ENCODE results near the gene MLXIPL. TPM values are rescaled to one million over a fixed set of nuclear protein-coding genes. Genes with fewer than 3 reads are reported as not detected.

The MLXIPL gene, protein sequence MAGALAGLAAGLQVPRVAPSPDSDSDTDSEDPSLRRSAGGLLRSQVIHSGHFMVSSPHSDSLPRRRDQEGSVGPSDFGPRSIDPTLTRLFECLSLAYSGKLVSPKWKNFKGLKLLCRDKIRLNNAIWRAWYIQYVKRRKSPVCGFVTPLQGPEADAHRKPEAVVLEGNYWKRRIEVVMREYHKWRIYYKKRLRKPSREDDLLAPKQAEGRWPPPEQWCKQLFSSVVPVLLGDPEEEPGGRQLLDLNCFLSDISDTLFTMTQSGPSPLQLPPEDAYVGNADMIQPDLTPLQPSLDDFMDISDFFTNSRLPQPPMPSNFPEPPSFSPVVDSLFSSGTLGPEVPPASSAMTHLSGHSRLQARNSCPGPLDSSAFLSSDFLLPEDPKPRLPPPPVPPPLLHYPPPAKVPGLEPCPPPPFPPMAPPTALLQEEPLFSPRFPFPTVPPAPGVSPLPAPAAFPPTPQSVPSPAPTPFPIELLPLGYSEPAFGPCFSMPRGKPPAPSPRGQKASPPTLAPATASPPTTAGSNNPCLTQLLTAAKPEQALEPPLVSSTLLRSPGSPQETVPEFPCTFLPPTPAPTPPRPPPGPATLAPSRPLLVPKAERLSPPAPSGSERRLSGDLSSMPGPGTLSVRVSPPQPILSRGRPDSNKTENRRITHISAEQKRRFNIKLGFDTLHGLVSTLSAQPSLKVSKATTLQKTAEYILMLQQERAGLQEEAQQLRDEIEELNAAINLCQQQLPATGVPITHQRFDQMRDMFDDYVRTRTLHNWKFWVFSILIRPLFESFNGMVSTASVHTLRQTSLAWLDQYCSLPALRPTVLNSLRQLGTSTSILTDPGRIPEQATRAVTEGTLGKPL
- total RNA-seq (not detected in 2 replicates), polyA plus RNA-seq (not detected in 2 replicates), polyA minus RNA-seq (not detected in 2 replicates), Bru-seq, nascent RNA (not detected), BruChase-seq, experiment 1, labeled RNA remaining after a 6-hour chase (not detected), BruChase-seq, experiment 2, labeled RNA remaining after a 2-hour chase (not detected)
- polyA plus RNA-seq (2011; cell fraction: cytosol; rRNA removed): not detected in 2 replicates
- not detected in 2 replicates for polyA plus RNA-seq (2011; cell fraction: nucleus; rRNA removed)
- polyA plus RNA-seq (2012): not detected in 2 replicates
- polyA minus RNA-seq (2011; cell fraction: cytosol; rRNA and poly(A)+ RNA removed): 7.5 TPM
- not detected in 2 replicates for polyA minus RNA-seq (2011; cell fraction: nucleus; rRNA and poly(A)+ RNA removed)
- long read RNA-seq: 0 reads

DNA sequence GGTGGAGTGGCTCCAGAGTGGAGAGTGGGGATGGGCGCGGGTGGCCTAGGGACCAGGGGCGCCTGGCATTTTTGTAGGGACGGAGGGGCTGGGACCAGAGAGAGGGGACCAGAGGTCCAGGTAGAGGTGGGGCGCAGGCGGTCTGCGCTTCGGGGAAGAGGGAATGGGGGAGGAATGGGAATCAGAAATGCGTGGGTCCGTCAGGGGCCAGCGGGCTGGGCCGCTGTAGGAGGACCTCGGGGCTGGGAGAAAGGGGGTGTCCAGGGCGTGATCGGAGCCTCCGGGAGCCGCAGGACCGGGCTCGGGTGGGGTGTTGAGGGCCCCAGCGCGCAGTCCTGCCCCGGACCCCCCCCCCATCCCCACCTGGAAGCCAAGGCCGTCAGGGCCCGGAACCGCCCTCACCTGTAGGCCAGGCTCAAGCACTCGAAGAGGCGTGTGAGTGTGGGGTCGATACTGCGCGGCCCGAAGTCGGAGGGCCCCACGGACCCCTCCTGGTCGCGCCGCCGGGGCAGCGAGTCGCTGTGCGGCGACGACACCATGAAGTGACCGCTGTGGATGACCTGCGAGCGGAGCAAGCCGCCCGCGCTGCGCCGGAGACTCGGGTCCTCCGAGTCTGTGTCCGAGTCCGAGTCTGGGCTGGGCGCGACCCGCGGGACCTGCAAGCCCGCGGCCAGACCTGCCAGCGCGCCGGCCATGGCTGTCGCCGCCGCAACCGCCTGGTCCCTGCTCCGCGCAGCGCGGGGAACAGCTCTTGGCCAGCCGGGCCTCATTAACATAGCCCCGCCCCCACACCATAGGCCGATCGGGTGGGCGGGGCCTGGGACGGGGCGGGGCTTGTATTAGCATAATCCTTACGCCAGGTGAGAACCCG, at the start of gene MLXIPL:
MLXIPL (minus strand) TSS at position 725 of the 871 bp plus-strand sequence; CDS start at position 695, 30 bp downstream.
- peak; percentile 57 for TF ChIP-seq EZH2 (IDR thresholded peaks at IDR 0.05; ENCODE audit: borderline replicate concordance, low read depth, low read length, severe bottlenecking)
- TF ChIP-seq POLR2AphosphoS5 (IDR thresholded peaks at IDR 0.05; ENCODE audit: insufficient read depth, low read depth, low read length): no peak
- Histone ChIP-seq H3K4me1 (ENCODE audit: control insufficient read depth, extremely low read depth, insufficient read depth, low read length) (peaks cover 3% of the 10 kb centered on the region), H3K27me3 (ENCODE audit: control insufficient read depth in 2 of 2, insufficient read depth in 2 of 2, low read length in 2 of 2) (peaks cover 28 to 39% of the 10 kb centered on the region in 2 experiments), H3K9ac (replicated peaks; ENCODE audit: extremely low read depth, insufficient read depth, low read length) (no peak within 1 kb of the TSS), H3K9me3 (replicated peaks; ENCODE audit: control insufficient read depth, insufficient read depth, low read length) (no peaks in the 10 kb centered on the region), H3K79me2 (ENCODE audit: control insufficient read depth, insufficient read depth, low read length) (no peaks in the 10 kb centered on the region), H2AFZ (ENCODE audit: low read depth, low read length) (peak within 1 kb of the TSS; percentile 86), H3K4me2 (ENCODE audit: insufficient read depth, low read length) (peak within 1 kb of the TSS; percentile 50), H4K20me1 (replicated peaks; ENCODE audit: control insufficient read depth, extremely low read depth, insufficient read depth, low read length) (no peaks in the 10 kb centered on the region), H3K4me3 (replicated peaks in 1 of 3; ENCODE audit: insufficient read depth in 1 of 3, low read depth in 1 of 3, low read length in 3 of 3) (peak within 1 kb of the TSS in 2 of 3 experiments; percentile 25 to 39), H3K36me3 (ENCODE audit: control insufficient read depth in 2 of 2, extremely low read depth in 1 of 2, insufficient read depth in 2 of 2, low read length in 2 of 2) (no peaks in the 10 kb centered on the region), H3K9me1 (replicated peaks; ENCODE audit: control insufficient read depth, extremely low read depth, insufficient read depth, low read length) (no peaks in the 10 kb centered on the region), H3K27ac (ENCODE audit: insufficient read depth, low read depth, low read length) (no peak within 1 kb of the TSS)
- dilution Hi-C loops (cut with MboI; ENCODE audit: extremely low pct_ligation_motif_present, low sequenced_read_pairs) (no loop called here), intact Hi-C loops (cut with micrococcal nuclease) (no loop called here)
- no TSS peak for BruUV-seq (replicated peaks)
- ChIA-PET CTCF (interaction anchor here (0.6 to 1.7 kb wide), 2 partner anchors 9 to 17 kb away, joined by 5 to 7 read pairs; no protein-coding TSS in a partner anchor), POLR2A (no interaction called here)
- DNase-seq (ENCODE audit: low read depth, low spot score): peak; percentile 51
- peak; percentile 59 for FAIRE-seq

Measured in endothelial cell of umbilical vein (primary cell).